HG03025 (cell line): ENCODE results near the gene MB.

Experiments used
- ATAC-seq: cut with Tn5 transposase; IDR thresholded peaks from one replicate; pipeline ENCODE4 v1.9.1; 2021; ENCODE audit warnings: mild to moderate bottlenecking, moderate library complexity; ENCODE audit not compliant: unreplicated experiment, low FRiP score

Gene MB

GRCh38 chr22:35580351-35581022 is 36.6 kb downstream of the MB start:
- no peak for ATAC-seq

DNA sequence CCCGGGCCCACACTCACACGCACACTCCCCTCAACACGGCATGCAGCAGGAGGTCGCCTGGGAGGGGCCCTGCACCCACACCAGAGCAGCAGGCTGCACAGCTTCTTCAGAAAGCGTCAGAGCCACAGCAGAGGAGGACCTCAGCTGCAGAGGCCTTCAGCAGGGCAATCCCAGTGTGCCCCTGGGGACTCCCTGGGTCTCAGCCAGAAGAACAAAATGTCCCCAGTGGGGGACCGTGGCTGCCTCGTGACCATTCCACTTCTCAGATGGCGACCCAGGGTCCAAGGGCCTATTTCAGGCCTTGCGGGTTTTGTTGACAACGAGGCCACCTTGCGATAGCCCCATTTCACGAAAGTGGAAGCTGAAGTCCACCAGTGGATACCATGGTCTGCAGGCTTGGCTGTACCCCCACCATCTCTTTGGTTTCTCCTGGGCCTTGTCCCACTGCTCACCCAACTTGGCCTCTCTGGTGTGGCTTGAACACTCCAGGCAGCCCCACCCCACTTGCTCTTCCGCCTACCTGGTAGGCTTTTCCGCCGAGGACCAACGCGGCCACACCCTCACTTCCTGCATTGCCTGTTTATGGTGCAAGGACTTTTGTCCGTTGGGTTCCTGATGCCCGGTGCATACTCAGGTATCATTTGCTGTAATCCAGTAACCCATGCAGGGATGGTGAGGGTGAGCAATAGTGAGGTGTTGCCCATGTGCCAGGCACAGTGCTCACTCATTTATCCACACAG is 38.1 kb downstream of the MB start:
- ATAC-seq = no peak

- ATAC-seq = no peak
These were observed 39.1 kb downstream of the MB start for GRCh38 chr22:35577799-35578659.

GRCh38 chr22:35576671-35577070 is 40.5 kb downstream of the MB start:
- no peak for ATAC-seq

DNA sequence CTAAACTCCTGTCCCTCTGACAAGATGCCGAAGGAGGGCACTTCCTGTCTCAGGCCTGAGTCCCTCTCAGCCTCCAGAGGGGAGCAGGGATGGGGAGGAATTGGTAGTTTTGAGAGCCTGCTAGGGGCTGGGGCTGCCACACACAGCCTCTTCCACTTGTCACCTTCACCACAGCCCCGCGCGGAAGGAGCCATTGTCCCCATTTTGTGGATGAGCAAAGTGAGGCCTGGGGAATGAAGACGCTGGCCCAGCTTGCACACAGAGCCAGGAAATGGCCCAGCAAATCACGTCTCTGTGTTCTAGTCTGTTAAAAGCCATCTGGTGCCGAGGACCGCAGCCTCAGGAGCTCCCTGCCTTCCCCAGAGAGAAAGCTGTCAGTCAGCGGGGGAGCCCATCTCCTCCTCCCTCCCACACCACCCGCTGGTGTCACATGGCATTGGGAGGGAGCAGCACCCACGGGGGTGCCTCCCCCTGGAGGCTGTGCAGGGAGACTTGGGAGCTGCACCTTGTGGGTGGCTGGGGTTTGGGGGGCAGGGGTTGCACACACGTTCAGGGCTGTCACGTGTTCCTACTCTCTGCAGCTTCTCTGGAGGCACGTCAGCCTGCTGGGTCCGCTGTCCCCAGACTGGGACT is 41.9 kb downstream of the MB start:
- ATAC-seq = no peak

GRCh38 chr22:35572556-35572955 is 44.6 kb downstream of the MB start:
- ATAC-seq = no peak

DNA sequence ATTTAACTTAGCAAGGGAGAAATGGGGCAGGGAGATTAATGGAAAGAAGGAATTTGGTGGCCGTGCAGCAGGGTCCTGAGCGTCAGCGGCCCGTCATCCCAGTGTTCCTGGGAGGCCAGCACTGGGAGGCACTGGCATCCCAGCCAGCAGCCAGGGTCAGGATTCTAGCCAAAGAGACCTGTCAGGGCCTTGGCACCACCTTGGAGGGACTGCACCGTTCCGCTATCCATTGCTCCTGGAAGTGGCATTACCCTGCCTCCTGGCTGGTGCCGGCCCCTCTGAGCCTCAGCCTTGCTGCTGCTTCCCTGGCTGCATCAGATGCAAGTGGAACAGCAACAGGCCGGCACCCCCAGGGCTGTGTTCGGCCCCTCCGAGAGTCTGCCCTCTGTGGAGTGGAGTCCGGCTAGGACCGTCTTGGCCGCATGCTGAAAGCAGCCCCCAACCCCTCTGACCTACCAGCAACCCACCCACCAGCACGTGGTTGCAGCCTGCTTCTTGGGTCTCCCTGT is 46.4 kb downstream of the MB start:
- no peak for ATAC-seq

- ATAC-seq = no peak
These were observed 47.2 kb downstream of the MB start for GRCh38 chr22:35569916-35570315.

DNA sequence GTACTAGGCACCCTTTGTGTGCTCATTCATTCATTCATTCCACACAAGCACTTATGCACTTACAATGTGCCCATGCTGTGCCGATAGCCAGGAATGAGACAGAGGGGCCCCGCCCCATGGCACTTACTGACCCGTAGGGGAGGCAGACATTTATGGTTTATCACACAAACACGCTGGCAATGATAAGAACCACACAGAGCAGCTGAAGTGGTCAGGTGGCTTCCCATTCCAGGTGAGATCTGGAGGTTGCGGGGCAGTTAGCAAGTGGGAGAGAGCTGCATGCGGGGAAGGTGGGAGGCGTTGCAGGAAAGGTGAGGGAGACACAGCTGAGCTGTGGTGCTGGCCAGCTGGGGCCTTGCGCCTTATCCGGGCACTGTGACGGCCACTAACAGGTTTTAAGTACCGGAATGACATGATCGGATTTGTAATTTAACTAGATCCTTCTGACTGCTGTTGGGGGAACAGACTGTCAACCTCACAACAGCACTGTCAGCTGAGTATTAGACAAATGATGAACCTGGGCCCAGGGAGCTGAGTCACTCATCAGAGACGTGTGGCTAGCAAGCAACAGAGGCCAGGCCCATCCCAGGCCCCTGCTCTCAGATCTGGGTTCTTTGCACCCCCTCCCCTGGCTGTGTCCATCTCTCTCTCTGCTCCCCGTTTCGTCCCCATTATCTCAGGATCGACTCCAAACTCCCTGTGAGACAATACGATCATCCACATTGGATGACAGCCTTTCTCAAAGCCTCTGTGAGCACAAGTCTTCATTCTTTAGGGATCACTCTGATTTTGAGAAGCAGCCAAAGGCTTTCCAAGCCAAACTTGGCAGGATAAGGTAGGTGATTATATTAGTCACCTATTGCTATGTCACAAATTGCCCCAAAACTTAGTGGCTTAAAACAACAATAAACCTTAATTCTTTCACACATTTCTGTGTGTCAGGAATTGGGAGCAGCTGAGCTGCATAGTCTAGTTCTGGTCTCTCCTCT is 48.1 kb downstream of the MB start:
- no peak for ATAC-seq

DNA sequence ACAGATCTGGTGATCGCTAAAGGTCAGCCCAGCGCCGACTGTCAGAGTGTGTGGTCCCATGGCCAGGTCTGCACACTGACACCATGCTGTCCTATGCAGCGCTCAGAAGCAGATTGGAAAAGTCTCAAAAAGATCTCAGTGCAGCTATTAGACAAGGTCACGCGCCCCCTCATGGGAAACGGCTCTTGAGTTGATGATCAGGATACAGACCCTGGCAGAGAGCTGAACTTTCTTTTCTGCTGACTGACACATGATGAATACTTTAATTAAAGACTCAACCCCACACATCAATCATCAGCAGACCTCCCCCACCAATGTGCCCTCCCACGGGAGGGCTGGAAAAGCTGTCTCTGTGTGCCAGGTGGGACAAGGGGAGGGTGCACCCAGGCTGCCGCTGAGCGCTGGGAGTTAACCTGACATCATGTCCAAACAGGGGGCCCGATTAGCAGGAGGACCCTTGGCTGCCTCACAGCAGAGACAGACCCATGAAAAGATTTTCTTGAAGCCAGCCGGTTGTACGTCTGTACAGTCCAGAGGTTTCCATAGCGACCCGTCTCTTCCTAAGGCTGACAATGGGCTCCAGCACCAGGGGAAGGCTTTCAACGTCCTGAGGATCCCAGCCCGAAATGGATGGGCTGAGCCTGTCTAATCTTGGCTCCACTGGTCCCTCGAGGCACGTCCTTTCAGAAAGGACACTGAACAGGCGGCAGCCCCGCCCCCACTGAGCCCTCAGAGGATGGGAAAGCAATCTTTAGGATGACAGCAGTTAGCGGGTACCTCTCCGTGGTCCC is 49.6 kb downstream of the MB start:
- no peak for ATAC-seq

DNA sequence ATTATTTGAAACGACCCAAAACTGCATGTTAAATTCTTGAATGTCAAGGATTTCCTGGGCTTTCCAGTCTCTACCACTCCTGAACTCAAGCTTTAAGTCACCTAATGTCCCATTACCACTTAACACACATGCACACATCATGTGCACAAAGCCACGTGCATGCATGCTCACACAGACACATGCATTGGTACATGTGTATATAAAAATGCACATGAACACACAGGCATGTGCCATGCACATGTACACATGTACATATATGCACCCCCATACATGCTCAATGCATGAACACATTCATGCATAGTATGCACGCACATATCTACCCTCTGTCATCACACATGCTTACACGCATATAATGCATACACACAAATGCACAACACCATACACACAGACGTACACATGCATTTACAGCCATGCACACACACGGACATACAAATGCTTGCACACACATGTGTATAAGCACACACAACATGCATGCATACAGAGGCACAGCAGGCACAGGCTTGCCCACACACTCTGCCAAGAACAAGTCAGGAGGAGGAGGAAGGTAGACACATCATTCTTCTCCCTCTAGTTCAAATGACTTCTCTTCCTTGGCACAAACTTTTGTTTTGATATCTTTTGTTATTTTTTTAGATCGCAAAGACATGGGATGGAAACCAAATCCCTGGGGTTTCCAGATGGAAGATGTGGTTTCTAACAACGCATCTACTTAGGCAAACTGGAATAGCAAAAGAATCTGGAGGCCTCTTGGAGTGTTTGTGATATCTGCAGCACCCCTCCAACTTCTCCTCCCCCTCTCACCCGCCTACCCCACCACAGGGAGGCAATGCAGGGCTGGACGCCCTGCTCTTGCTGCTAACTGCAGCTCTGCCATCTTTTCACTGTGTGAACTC is 51.9 kb downstream of the MB start:
- ATAC-seq = no peak

DNA sequence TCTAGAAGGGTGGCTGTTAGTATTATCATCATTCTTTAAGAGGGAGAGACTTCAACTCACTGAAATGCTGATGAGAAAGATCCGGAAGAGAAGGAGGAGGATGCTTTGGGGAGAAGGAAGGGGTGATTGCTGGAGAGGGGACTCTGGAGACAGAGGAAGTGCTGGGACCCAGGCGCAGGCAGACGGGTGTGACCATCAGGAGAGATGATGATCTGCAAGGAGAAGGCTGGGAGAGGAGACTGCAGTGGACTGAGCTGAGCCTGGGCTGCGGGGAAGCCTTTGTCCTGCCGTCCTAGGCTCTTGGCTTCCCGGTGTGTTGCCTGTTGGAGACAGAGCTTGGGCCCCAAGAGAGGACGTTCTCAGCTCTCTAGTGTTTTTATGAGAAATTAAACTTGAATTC is 53.9 kb downstream of the MB start:
- no peak for ATAC-seq

GRCh38 chr22:35561796-35562526 is 55.2 kb downstream of the MB start:
- ATAC-seq = no peak

DNA sequence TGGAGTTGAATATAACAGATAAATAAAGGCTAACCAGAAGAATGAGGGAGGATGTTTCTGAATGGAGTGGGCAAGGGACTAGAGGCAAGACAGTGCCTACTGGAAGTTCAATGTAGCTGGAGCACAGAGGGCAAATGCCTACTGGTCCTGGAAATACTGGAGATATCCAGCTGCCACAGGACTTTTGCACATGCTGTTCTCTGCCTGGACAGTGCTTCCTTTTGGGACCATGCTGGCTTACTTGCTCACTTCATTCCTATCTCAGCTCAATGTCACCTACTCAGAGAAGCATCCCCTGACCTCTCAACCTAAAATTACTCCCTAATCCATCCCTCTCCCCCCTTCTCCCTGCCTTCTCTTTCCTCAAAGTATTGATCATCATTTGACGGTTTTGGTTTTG is 56.3 kb downstream of the MB start:
- ATAC-seq = no peak

GRCh38 chr22:35560366-35560765 is 56.8 kb downstream of the MB start:
- no peak for ATAC-seq

- ATAC-seq = no peak
These were observed 57.6 kb downstream of the MB start for GRCh38 chr22:35559354-35560005.

DNA sequence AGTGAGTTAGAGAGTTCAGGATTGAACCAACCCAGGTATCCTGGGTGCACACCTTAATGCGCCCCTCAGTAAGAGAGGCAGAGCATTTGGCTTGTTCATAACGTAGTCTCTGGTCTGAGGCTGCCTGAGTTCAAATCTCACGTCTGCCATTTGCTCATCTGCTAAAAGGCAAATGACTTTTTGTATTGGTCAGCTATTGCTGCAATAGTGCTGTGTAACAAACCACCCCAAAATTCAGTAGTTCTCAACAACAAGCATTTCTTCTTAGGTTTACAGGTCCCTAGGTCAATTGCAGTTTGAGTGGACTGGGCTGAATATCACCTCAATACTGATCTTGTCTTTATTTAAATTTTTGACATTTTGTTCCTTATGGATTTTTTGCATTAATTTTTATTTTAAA is 58.4 kb downstream of the MB start:
- ATAC-seq = no peak
